Adipocyte (in vitro differentiated cells): ENCODE results near the gene OR7C1.

Experiments used
- DNase-seq: peaks from one replicate; pipeline ENCODE4 v3.0.0-alpha.2; 2015; ENCODE audit warnings: low read depth
- H3K27me3 ChIP-seq: replicated peaks from 2 replicates; pipeline ENCODE4 v1.7.0; 2013; ENCODE audit warnings: mild to moderate bottlenecking, low read length, moderate library complexity; ENCODE audit not compliant: control insufficient read depth, insufficient read depth
- H3K36me3 ChIP-seq: 2 replicates; pipeline ENCODE4 v1.7.0; 2013; ENCODE audit warnings: low read length, mild to moderate bottlenecking, moderate library complexity; ENCODE audit not compliant: control insufficient read depth, insufficient read depth, severe bottlenecking
- H3K4me1 ChIP-seq: 2 replicates; pipeline ENCODE4 v1.7.0; 2013; ENCODE audit warnings: mild to moderate bottlenecking, low read length, moderate library complexity; ENCODE audit not compliant: control insufficient read depth, insufficient read depth
- H3K4me3 ChIP-seq: 2 replicates; pipeline ENCODE4 v1.7.0; 2013; ENCODE audit warnings: mild to moderate bottlenecking, low read length, moderate library complexity
- H3K9ac ChIP-seq: 2 replicates; pipeline ENCODE4 v1.7.0; 2013; ENCODE audit warnings: mild to moderate bottlenecking, low read length, moderate library complexity
- H3K9me3 ChIP-seq: 2 replicates; pipeline ENCODE4 v1.7.0; 2013; ENCODE audit warnings: mild to moderate bottlenecking, low read length, moderate library complexity; ENCODE audit not compliant: control insufficient read depth

Gene OR7C1

DNA sequence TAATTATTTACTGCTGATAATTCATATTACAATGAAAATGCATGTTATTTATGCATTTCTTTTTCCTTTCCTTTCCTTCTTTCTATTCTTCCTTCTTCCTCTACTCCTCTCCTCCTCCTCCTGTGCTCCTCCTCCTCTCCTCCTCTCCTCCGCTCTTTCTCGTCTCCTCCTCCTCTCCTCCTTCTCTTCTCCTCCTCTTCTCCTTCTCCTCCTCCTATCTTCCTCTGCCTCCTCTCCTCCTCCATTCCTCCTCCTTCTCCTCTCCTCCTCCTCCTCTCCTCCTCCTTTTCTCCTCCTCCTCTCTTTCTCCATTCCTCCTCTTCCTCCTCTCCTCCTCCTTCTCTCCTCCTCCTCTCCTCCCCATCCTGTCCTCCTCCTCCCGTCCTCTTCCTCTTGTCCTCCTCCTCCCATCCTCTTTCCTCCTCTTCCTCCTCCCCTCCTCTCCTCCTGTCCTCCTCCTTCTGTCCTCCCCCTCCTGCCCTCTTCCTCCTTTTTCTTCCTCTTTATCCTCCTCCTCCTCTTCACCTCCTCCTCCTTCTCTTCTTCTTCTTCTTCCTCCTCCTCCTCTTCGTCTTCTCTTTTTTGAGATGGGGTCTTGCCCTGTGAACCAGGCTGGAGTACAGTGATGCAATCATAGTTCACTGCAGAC lies 71.4 kb downstream of the OR7C1 start:
- Histone ChIP-seq H3K9me3 (no peaks in the 10 kb centered on the region), H3K27me3 (no peaks in the 10 kb centered on the region), H3K4me3 (no peak overlapping the region), H3K9ac (no peak overlapping the region), H3K36me3 (no peaks in the 10 kb centered on the region), H3K4me1 (no peaks in the 10 kb centered on the region)
- no peak for DNase-seq

DNA sequence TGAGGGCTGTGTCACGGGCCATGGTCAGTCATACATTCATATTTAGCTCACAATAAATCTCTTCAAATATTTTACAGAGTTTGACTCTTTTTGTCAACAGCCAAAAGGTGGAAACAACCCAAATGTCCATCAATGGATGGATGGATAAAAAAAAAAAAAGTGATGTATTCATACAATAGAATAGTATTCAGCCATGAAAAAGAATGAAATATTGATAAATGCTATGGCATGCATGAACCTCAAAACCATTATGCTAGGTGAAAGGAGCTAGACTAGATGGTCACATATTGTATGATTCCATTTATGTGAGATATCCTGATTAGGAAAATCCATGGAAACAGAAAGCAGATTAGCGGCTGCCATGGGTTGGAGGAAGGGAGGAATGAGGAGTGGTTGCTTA lies 72.9 kb downstream of the OR7C1 start:
- Histone ChIP-seq H3K4me3 (no peak overlapping the region), H3K9me3 (no peaks in the 10 kb centered on the region), H3K4me1 (no peaks in the 10 kb centered on the region), H3K27me3 (no peaks in the 10 kb centered on the region), H3K36me3 (no peaks in the 10 kb centered on the region), H3K9ac (no peak overlapping the region)
- DNase-seq = no peak

DNA sequence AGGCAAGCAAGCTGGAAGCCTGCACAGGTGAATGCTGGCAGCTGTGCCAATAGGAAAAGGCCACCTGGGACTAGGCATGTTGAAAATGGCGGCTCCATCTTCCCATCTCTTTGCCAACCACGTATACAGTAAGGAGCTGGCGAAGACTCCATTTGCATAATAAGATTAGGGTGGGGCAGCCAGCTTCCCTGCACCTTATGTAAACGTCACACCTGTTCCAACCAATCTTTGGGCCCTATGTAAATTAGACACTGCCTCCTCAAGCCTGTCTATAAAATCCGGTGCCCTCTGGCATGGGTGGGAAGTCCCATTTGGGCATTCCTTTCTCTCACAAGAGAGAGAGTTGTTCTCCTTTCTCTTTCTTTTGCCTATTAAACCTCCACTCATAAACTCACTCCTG lies 73.4 kb downstream of the OR7C1 start:
- Histone ChIP-seq H3K9me3 (no peaks in the 10 kb centered on the region), H3K27me3 (no peaks in the 10 kb centered on the region), H3K4me3 (no peak overlapping the region), H3K9ac (no peak overlapping the region), H3K36me3 (no peaks in the 10 kb centered on the region), H3K4me1 (no peaks in the 10 kb centered on the region)
- no peak for DNase-seq

DNA sequence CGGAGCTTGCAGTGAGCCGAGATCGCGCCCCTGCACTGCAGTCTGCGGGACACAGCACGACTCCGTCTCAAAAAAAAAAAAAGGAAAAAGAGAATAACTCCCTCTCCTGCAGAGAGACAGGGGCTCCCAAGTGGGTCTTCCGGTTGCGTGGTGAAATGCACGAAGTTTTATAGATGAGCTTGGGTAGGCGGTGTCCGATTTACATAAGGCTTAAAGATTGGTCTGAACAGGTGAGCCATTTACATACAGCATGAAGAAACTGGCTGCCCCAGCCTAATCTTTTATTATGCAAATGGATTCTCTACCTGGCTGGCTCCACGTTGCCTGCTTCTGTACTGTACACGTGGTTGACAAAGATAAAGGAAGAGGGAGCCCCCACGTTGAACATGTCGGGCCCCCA lies 76.2 kb downstream of the OR7C1 start:
- Histone ChIP-seq H3K9me3 (no peaks in the 10 kb centered on the region), H3K27me3 (no peaks in the 10 kb centered on the region), H3K4me1 (no peaks in the 10 kb centered on the region), H3K9ac (no peak overlapping the region), H3K36me3 (no peaks in the 10 kb centered on the region), H3K4me3 (no peak overlapping the region)
- no peak for DNase-seq

GRCh38 chr19:14748601-14749000 lies 86.4 kb downstream of the OR7C1 start:
- no peaks in the 10 kb centered on the region for H3K9me3 ChIP-seq
- no peaks in the 10 kb centered on the region for H3K36me3 ChIP-seq
- no peak for DNase-seq
- H3K9ac ChIP-seq = no peak overlapping the region
- no peak overlapping the region for H3K4me3 ChIP-seq
- no peaks in the 10 kb centered on the region for H3K27me3 ChIP-seq
- H3K4me1 ChIP-seq = no peaks in the 10 kb centered on the region
